A549 (cell line): ENCODE data around the gene SIK2. TPM values are rescaled to one million over a fixed set of nuclear protein-coding genes. Genes with fewer than 3 reads are reported as not detected.

Experiments used
- ATAC-seq, 2 experiments: fragments of 200-7000 bp in 1 of 2; fragments of >200 bp in 1 of 2; cut with Nextera tagmentation in 1 of 2; cut with Tn5 transposase in 1 of 2; 3 replicates each; pipeline versions ENCODE4 v1.8.0 to v1.9.1; 2018 to 2020; ENCODE audit warnings: mild to moderate bottlenecking in 1 of 2, moderate library complexity in 1 of 2
- CTCF ChIA-PET: fragments of 300-600 bp; sonication (Branson Sonifier 250); formaldehyde crosslinking; extraction: SDS; loops from one replicate; lab custom pipeline; 2021; ENCODE audit warnings: antibody characterized with exemption, inconsistent platforms; lab: Yijun Ruan, JAX
- POLR2A ChIA-PET: fragments of 350-600 bp; formaldehyde crosslinking; extraction: SDS; loops from one replicate; lab custom pipeline; 2021; ENCODE audit warnings: antibody characterized with exemption, inconsistent platforms; lab: Yijun Ruan, JAX
- DNase-seq, 2 experiments: peaks; one replicate each; pipeline versions ENCODE4 v3.0.0 to v3.0.0-alpha.2; 2011 to 2016; ENCODE audit warnings: low read depth in 1 of 2, low spot score in 1 of 2
- FAIRE-seq: peaks from 2 replicates; lab custom pipeline; 2011; peaks lifted over from hg19 to GRCh38; lab: Jason Lieb, UNC
- H3K27ac ChIP-seq, 2 experiments: fragments of >200 bp; sonication (Bioruptor Twin); formaldehyde crosslinking; 3 replicates each; pipeline ENCODE4 v1.5.1; 2016 to 2017
- H3K4me1 ChIP-seq: fragments of >200 bp; sonication (Bioruptor Twin); formaldehyde crosslinking; 3 replicates; pipeline ENCODE4 v1.6.1; 2016
- H3K4me2 ChIP-seq: fragments of >200 bp; sonication (Bioruptor Twin); formaldehyde crosslinking; 3 replicates; pipeline ENCODE4 v1.6.1; 2016
- H3K4me3 ChIP-seq: fragments of >200 bp; sonication (Bioruptor Twin); formaldehyde crosslinking; 3 replicates; pipeline ENCODE4 v1.5.1; 2016
- H3K9me3 ChIP-seq: fragments of >200 bp; sonication (Bioruptor Twin); formaldehyde crosslinking; 3 replicates; pipeline ENCODE4 v1.6.1; 2016
- ATOH8 ChIP-seq: fragments of 250-450 bp; sonication (Bioruptor Pico); IDR thresholded peaks from 2 replicates; pipeline ENCODE4 v1.5.0; 2020; ENCODE audit warnings: low read depth, mild to moderate bottlenecking, moderate library complexity
- BCL3 ChIP-seq: fragments of >200 bp; sonication (Bioruptor Twin); formaldehyde crosslinking; IDR thresholded peaks from 3 replicates; pipeline ENCODE4 v1.6.1; 2016
- BHLHE40 ChIP-seq: IDR thresholded peaks from 2 replicates; pipeline ENCODE4 v1.6.1; 2012; ENCODE audit warnings: low read depth, low read length, inconsistent platforms
- CBX2 ChIP-seq: fragments of 200-600 bp; sonication (generic); IDR thresholded peaks from 2 replicates; pipeline ENCODE4 v1.6.1; 2016; ENCODE audit warnings: low read depth, mild to moderate bottlenecking, borderline replicate concordance
- CEBPB ChIP-seq, 2 experiments: fragments of >200 bp in 1 of 2; sonication (Bioruptor Twin) in 1 of 2; formaldehyde crosslinking in 1 of 2; IDR thresholded peaks; 2 replicates each; pipeline ENCODE4 v1.6.1; 2012 to 2016
- CHD2 ChIP-seq: fragments of 150-350 bp; IDR thresholded peaks from 2 replicates; pipeline ENCODE4 v1.6.1; 2014; ENCODE audit warnings: low read length; ENCODE audit not compliant: partially characterized antibody
- CTCF ChIP-seq: fragments of >200 bp; sonication (Bioruptor Twin); formaldehyde crosslinking; IDR thresholded peaks from 3 replicates; pipeline ENCODE4 v1.5.1; 2016
- E2F6 ChIP-seq: IDR thresholded peaks from 2 replicates; pipeline ENCODE4 v1.6.1; 2012; ENCODE audit warnings: low read depth, borderline replicate concordance
- EHMT2 ChIP-seq: fragments of 200-600 bp; sonication (generic); IDR thresholded peaks from 2 replicates; pipeline ENCODE4 v1.6.1; 2016; ENCODE audit warnings: antibody characterized with exemption, low read depth, mild to moderate bottlenecking, moderate library complexity
- FOXS1 ChIP-seq: fragments of 250-450 bp; sonication (Bioruptor Pico); IDR thresholded peaks from 2 replicates; pipeline ENCODE4 v1.5.0; 2020; ENCODE audit warnings: mild to moderate bottlenecking, moderate library complexity
- GATA3 ChIP-seq: IDR thresholded peaks from 2 replicates; pipeline ENCODE4 v1.6.1; 2012; ENCODE audit warnings: borderline replicate concordance
- HDAC2 ChIP-seq: fragments of 200-600 bp; sonication (generic); IDR thresholded peaks from 2 replicates; pipeline ENCODE4 v1.6.1; 2016
- HES2 ChIP-seq: fragments of >200 bp; sonication (Bioruptor Twin); formaldehyde crosslinking; IDR thresholded peaks from 2 replicates; pipeline ENCODE4 v1.6.1; 2016
- HEYL ChIP-seq: fragments of 250-450 bp; sonication (Bioruptor Pico); IDR thresholded peaks from 2 replicates; pipeline ENCODE4 v1.8.0; 2021; ENCODE audit warnings: mild to moderate bottlenecking, moderate library complexity
- HOXB13 ChIP-seq: fragments of 250-450 bp; sonication (Bioruptor Pico); IDR thresholded peaks from 2 replicates; pipeline ENCODE4 v1.5.0; 2020; ENCODE audit warnings: low read depth, mild to moderate bottlenecking, moderate library complexity
- KDM5A ChIP-seq: fragments of 200-600 bp; sonication (generic); IDR thresholded peaks from 2 replicates; pipeline ENCODE4 v1.6.1; 2016; ENCODE audit warnings: antibody characterized with exemption, mild to moderate bottlenecking
- NR3C1 ChIP-seq: fragments of >200 bp; sonication (Bioruptor Twin); formaldehyde crosslinking; IDR thresholded peaks from 3 replicates; pipeline ENCODE4 v1.6.1; 2017
- PHF8 ChIP-seq: fragments of 200-600 bp; sonication (generic); IDR thresholded peaks from 2 replicates; pipeline ENCODE4 v1.6.1; 2016; ENCODE audit warnings: low read depth, mild to moderate bottlenecking, antibody characterized with exemption, moderate library complexity, borderline replicate concordance
- POLR2A ChIP-seq: IDR thresholded peaks from 2 replicates; pipeline ENCODE4 v1.6.1; 2012; ENCODE audit warnings: mild to moderate bottlenecking, low read length
- RAD21 ChIP-seq, 2 experiments: fragments of >200 bp in 1 of 2; sonication (Bioruptor Twin) in 1 of 2; formaldehyde crosslinking in 1 of 2; IDR thresholded peaks in 1 of 2; conservative IDR thresholded peaks in 1 of 2; 2 replicates in 1 of 2; 3 replicates in 1 of 2; pipeline ENCODE4 v1.6.1; 2012 to 2018; ENCODE audit warnings: inconsistent platforms in 1 of 2
- RFX5 ChIP-seq: fragments of 450-650 bp; IDR thresholded peaks from 2 replicates; pipeline ENCODE4 v1.7.1; 2014; ENCODE audit warnings: antibody characterized with exemption, mild to moderate bottlenecking, moderate library complexity
- SREBF2 ChIP-seq: fragments of 450-650 bp; IDR thresholded peaks from 2 replicates; pipeline ENCODE4 v1.6.1; 2014; ENCODE audit warnings: mild to moderate bottlenecking, moderate library complexity
- WGBS: methylation state at CpG from one replicate; pipeline ENCODE4 v1.1.6; 2017; ENCODE audit errors: missing lambda C conversion rate; 5-methylcytosine and 5-hydroxymethylcytosine counted together
- polyA plus RNA-seq, 4 experiments: library from polyadenylated mRNA; depleted of rRNA in 3 of 4; stranded (reverse); fragments of >200 nt; fragmentation: RNase III in 1 of 4; extraction: RNeasy Plus Mini Kit Qiagen cat#74134 plus additional on column Dnase treatment in 1 of 4; gene quantifications; 2 replicates in 3 of 4; 3 replicates in 1 of 4; pipeline ENCODE4 v1.2.3, GENCODE V29; 2011 to 2017

SIK2 gene
- polyA plus RNA-seq, 2 of the 4 experiments (the other 2 are of a cell fraction) = 4.5 to 9.0 TPM

- ChIA-PET CTCF (interaction anchor here (1.0 to 1.4 kb wide), 2 partner anchors 17 to 79 kb away, joined by 3 to 4 read pairs; no protein-coding TSS in a partner anchor), POLR2A (no interaction called here)
- H3K4me2 ChIP-seq = no peak overlapping the region
- ATAC-seq (no peak), DNase-seq (no peak), FAIRE-seq (no peak)
- H3K27ac ChIP-seq = 0 out of 6 replicates have a peak overlapping the region, but pooled peaks of 1 of the 2 experiments have one; percentile 13
- no peak overlapping the region for H3K4me3 ChIP-seq
- H3K4me1 ChIP-seq = no peaks in the 10 kb centered on the region
- TF ChIP-seq EHMT2 (no peak), HES2 (no peak), ATOH8 (CRISPR knock-in tag) (no peak), BHLHE40 (no peak), CTCF (no peak), CHD2 (no peak), RFX5 (no peak), CEBPB (IDR thresholded peaks at IDR 0.05) (no peak), POLR2A (no peak), HDAC2 (no peak), BCL3 (no peak), NR3C1 (no peak), RAD21 (conservative IDR thresholded peaks at IDR 0.05 in 1 of 2, IDR thresholded peaks at IDR 0.05 in 1 of 2) (no peak), GATA3 (no peak), E2F6 (no peak), SREBF2 (no peak), HEYL (no peak), PHF8 (no peak), FOXS1 (CRISPR knock-in tag) (no peak), HOXB13 (no peak)
- WGBS = 83% methylated on average over 2 of the region's 2 CpGs
- H3K9me3 ChIP-seq = no peaks in the 10 kb centered on the region
Observed at GRCh38 chr11:111684251-111684650, 82.0 kb downstream of the SIK2 start.

- no peaks in the 10 kb centered on the region for H3K9me3 ChIP-seq
- DNase-seq (no peak), FAIRE-seq (no peak), ATAC-seq (no peak)
- H3K4me1 ChIP-seq = no peaks in the 10 kb centered on the region
- POLR2A ChIA-PET = no interaction called here
- H3K4me3 ChIP-seq = no peak overlapping the region
- TF ChIP-seq HEYL (no peak), SREBF2 (no peak), CBX2 (no peak), KDM5A (no peak), NR3C1 (no peak)
- 95% methylated on average over 7 of the region's 7 CpGs for WGBS
- CTCF ChIA-PET = no interaction called here
- no peak overlapping the region for H3K27ac ChIP-seq
- no peak overlapping the region for H3K4me2 ChIP-seq
Observed at GRCh38 chr11:111688013-111688412, 85.8 kb downstream of the SIK2 start.
